Measurements from ENCODE around the gene TUBGCP5.

GRCh38 chr15:23081271-23081670 is 41.9 kb upstream of the TUBGCP5 start:
- TF ChIP-seq CTCF (IDR thresholded peaks at IDR 0.05) (no peak), POLR2A (IDR thresholded peaks at IDR 0.05) (no peak)
